ACC112 (cell line): ENCODE results near the gene KLHL14.
"Not testable (repeated sequence)": the region's sequence is repeated elsewhere in the genome, so short reads cannot be mapped to it uniquely, and the experiment has no call there.

Experiments used
- H2AFZ ChIP-seq: fragments of 200-600 bp; sonication (generic); one replicate; pipeline ENCODE4 v1.6.0; 2017; ENCODE audit warnings: antibody characterized with exemption, low read length; ENCODE audit not compliant: unreplicated experiment
- H3K27ac ChIP-seq: fragments of 200-600 bp; sonication (generic); 2 replicates; pipeline ENCODE4 v1.5.1; 2014; ENCODE audit warnings: low read depth, mild to moderate bottlenecking, antibody characterized with exemption, low read length, moderate library complexity
- H3K27me3 ChIP-seq: fragments of 200-600 bp; sonication (generic); 2 replicates; pipeline ENCODE4 v1.6.1; 2014; ENCODE audit warnings: mild to moderate bottlenecking, antibody characterized with exemption, low read length, moderate library complexity, mixed read lengths; ENCODE audit not compliant: insufficient read depth
- H3K36me3 ChIP-seq: fragments of 200-600 bp; sonication (generic); 2 replicates; pipeline ENCODE4 v1.6.1; 2016; ENCODE audit warnings: mild to moderate bottlenecking, antibody characterized with exemption, low read length, moderate library complexity, mixed read lengths; ENCODE audit not compliant: insufficient read depth
- H3K4me1 ChIP-seq: fragments of 200-600 bp; sonication (generic); one replicate; pipeline ENCODE4 v1.6.1; 2016; ENCODE audit warnings: low read length, mixed read lengths; ENCODE audit not compliant: insufficient read depth, unreplicated experiment, control insufficient read depth
- H3K4me3 ChIP-seq: fragments of 200-600 bp; sonication (generic); 2 replicates; pipeline ENCODE4 v1.5.1; 2014; ENCODE audit warnings: mild to moderate bottlenecking, low read depth, low read length
- H3K79me2 ChIP-seq: fragments of 200-600 bp; sonication (generic); one replicate; pipeline ENCODE4 v1.6.0; 2016; ENCODE audit warnings: low read length; ENCODE audit not compliant: control insufficient read depth, unreplicated experiment, insufficient read depth

The KLHL14 gene

GRCh38 chr18:32661486-32662299 is 111.1 kb downstream of the KLHL14 start:
- no peak overlapping the region for H2AFZ ChIP-seq
- H3K36me3 ChIP-seq, result no peaks in the 10 kb centered on the region
- no peak overlapping the region for H3K27ac ChIP-seq
- no peaks in the 10 kb centered on the region for H3K79me2 ChIP-seq
- H3K4me1 ChIP-seq, result no peaks in the 10 kb centered on the region
- peaks cover 14% of the 10 kb centered on the region; the same call in 1 of the 2 replicates for H3K27me3 ChIP-seq
- no peak overlapping the region for H3K4me3 ChIP-seq

GRCh38 chr18:32654507-32654906 is 118.3 kb downstream of the KLHL14 start:
- H3K27me3 ChIP-seq, H3K79me2 ChIP-seq, H3K4me3 ChIP-seq, H3K36me3 ChIP-seq, H3K4me1 ChIP-seq, H2AFZ ChIP-seq, H3K27ac ChIP-seq: not testable (repeated sequence)

GRCh38 chr18:32637659-32638058 is 135.2 kb downstream of the KLHL14 start:
- not testable (repeated sequence) for H3K4me1 ChIP-seq, H3K27ac ChIP-seq, H2AFZ ChIP-seq, H3K36me3 ChIP-seq, H3K79me2 ChIP-seq, H3K4me3 ChIP-seq
- peaks cover 14% of the 10 kb centered on the region; the same call in 1 of the 2 replicates for H3K27me3 ChIP-seq

- H3K79me2 ChIP-seq, result no peaks in the 10 kb centered on the region
- no peak overlapping the region for H3K4me3 ChIP-seq
- H3K4me1 ChIP-seq, result no peaks in the 10 kb centered on the region
- H3K36me3 ChIP-seq, result no peaks in the 10 kb centered on the region
- H3K27ac ChIP-seq, result no peak overlapping the region
- peaks cover 14% of the 10 kb centered on the region; the same call in 1 of the 2 replicates for H3K27me3 ChIP-seq
- no peak overlapping the region for H2AFZ ChIP-seq
Observed at GRCh38 chr18:32637226-32637625, 135.6 kb downstream of the KLHL14 start.

GRCh38 chr18:32634876-32635431 is 137.9 kb downstream of the KLHL14 start:
- Histone ChIP-seq H3K27ac (no peak overlapping the region), H3K27me3 (peaks cover 11% of the 10 kb centered on the region; the same call in 1 of the 2 replicates), H3K4me3 (no peak overlapping the region), H3K36me3 (no peaks in the 10 kb centered on the region), H3K4me1 (no peaks in the 10 kb centered on the region), H3K79me2 (no peaks in the 10 kb centered on the region), H2AFZ (no peak overlapping the region)

GRCh38 chr18:32629981-32630700 is 142.7 kb downstream of the KLHL14 start:
- H3K36me3 ChIP-seq, result no peaks in the 10 kb centered on the region
- H3K79me2 ChIP-seq, result no peaks in the 10 kb centered on the region
- no peak overlapping the region for H3K27ac ChIP-seq
- H2AFZ ChIP-seq, result no peak overlapping the region
- H3K27me3 ChIP-seq, result peaks cover 9% of the 10 kb centered on the region; the same call in 1 of the 2 replicates
- no peak overlapping the region for H3K4me3 ChIP-seq
- H3K4me1 ChIP-seq, result no peaks in the 10 kb centered on the region

- H3K27me3 ChIP-seq, result peaks cover 12% of the 10 kb centered on the region; the same call in 1 of the 2 replicates
- H3K4me3 ChIP-seq, result no peak overlapping the region
- no peaks in the 10 kb centered on the region for H3K4me1 ChIP-seq
- H3K27ac ChIP-seq, result no peak overlapping the region
- no peak overlapping the region for H2AFZ ChIP-seq
- no peaks in the 10 kb centered on the region for H3K36me3 ChIP-seq
- H3K79me2 ChIP-seq, result no peaks in the 10 kb centered on the region
Observed at GRCh38 chr18:32629292-32629691, 143.5 kb downstream of the KLHL14 start.

- Histone ChIP-seq H3K27me3 (peaks cover 11% of the 10 kb centered on the region; the same call in 1 of the 2 replicates), H3K4me3 (no peak overlapping the region), H3K4me1 (no peaks in the 10 kb centered on the region)
Observed at GRCh38 chr18:32624182-32624723, 148.6 kb downstream of the KLHL14 start.

GRCh38 chr18:32623563-32623962 is 149.3 kb downstream of the KLHL14 start:
- no peaks in the 10 kb centered on the region for H3K79me2 ChIP-seq
- H3K27ac ChIP-seq, result no peak overlapping the region
- H3K4me3 ChIP-seq, result no peak overlapping the region
- no peaks in the 10 kb centered on the region for H3K36me3 ChIP-seq
- peaks cover 11% of the 10 kb centered on the region; the same call in 1 of the 2 replicates for H3K27me3 ChIP-seq
- no peak overlapping the region for H2AFZ ChIP-seq
- no peaks in the 10 kb centered on the region for H3K4me1 ChIP-seq

More at GRCh38 chr18:32624182-32624723, 148.6 kb downstream of the KLHL14 start:
- Histone ChIP-seq H3K79me2 (no peaks in the 10 kb centered on the region), H3K27ac (no peak overlapping the region), H3K36me3 (no peaks in the 10 kb centered on the region), H2AFZ (no peak overlapping the region)
